H9 (cell line): ENCODE data around the gene KIF16B. TPM values are rescaled to one million over a fixed set of nuclear protein-coding genes. Genes with fewer than 3 reads are reported as not detected.

Experiments
- DNase-seq: peaks from one replicate; pipeline ENCODE4 v3.0.0-alpha.2; 2017
- H2AFZ ChIP-seq: one replicate; pipeline ENCODE4 v1.6.1; 2013; ENCODE audit warnings: mild to moderate bottlenecking, low read length, control low read depth, moderate library complexity
- H2AK5ac ChIP-seq: 2 replicates; pipeline ENCODE4 v1.6.1; 2013; ENCODE audit warnings: low read length, control low read depth, mixed read lengths; ENCODE audit not compliant: insufficient read length
- H2BK120ac ChIP-seq: one replicate; pipeline ENCODE4 v1.6.1; 2013; ENCODE audit warnings: low read depth, mild to moderate bottlenecking, low read length, control low read depth, inconsistent platforms; ENCODE audit not compliant: poor library complexity, severe bottlenecking
- H2BK12ac ChIP-seq: 2 replicates; pipeline ENCODE4 v1.6.1; 2013; ENCODE audit warnings: low read length, control low read depth, mixed read lengths, low read depth; ENCODE audit not compliant: insufficient read length
- H2BK15ac ChIP-seq: 2 replicates; pipeline ENCODE4 v1.6.1; 2013; ENCODE audit warnings: low read depth, low read length, control low read depth
- H2BK20ac ChIP-seq: one replicate; pipeline ENCODE4 v1.6.1; 2013; ENCODE audit warnings: low read depth, mild to moderate bottlenecking, low read length, control low read depth, inconsistent platforms; ENCODE audit not compliant: poor library complexity, severe bottlenecking
- H2BK5ac ChIP-seq: 2 replicates; pipeline ENCODE4 v1.6.1; 2013; ENCODE audit warnings: low read length, control low read depth, mixed read lengths; ENCODE audit not compliant: insufficient read length
- H3K14ac ChIP-seq: 2 replicates; pipeline ENCODE4 v1.6.1; 2013; ENCODE audit warnings: low read length, control low read depth; ENCODE audit not compliant: insufficient read depth
- H3K18ac ChIP-seq: 2 replicates; pipeline ENCODE4 v1.6.1; 2013; ENCODE audit warnings: low read depth, mild to moderate bottlenecking, mixed read lengths, low read length, control low read depth; ENCODE audit not compliant: insufficient read length
- H3K23ac ChIP-seq: 2 replicates; pipeline ENCODE4 v1.6.1; 2013; ENCODE audit warnings: low read length, control low read depth, mixed read lengths, low read depth; ENCODE audit not compliant: insufficient read length
- H3K23me2 ChIP-seq: 2 replicates; pipeline ENCODE4 v1.6.1; 2013; ENCODE audit warnings: low read depth, mild to moderate bottlenecking, mixed read lengths, low read length, control low read depth; ENCODE audit not compliant: insufficient read length, poor library complexity, severe bottlenecking
- H3K27ac ChIP-seq: 2 replicates; pipeline ENCODE4 v1.5.1; 2013; ENCODE audit warnings: low read length, control low read depth, mixed read lengths, low read depth; ENCODE audit not compliant: insufficient read length
- H3K27me3 ChIP-seq: 2 replicates; pipeline ENCODE4 v1.6.1; 2013; ENCODE audit warnings: low read length, control low read depth, inconsistent platforms; ENCODE audit not compliant: insufficient read depth
- H3K4ac ChIP-seq: 2 replicates; pipeline ENCODE4 v1.6.1; 2013; ENCODE audit warnings: low read depth, mild to moderate bottlenecking, control low read depth, inconsistent platforms, low read length, moderate library complexity
- H3K4me1 ChIP-seq: 2 replicates; pipeline ENCODE4 v1.6.1; 2013; ENCODE audit warnings: low read length, control low read depth, inconsistent platforms; ENCODE audit not compliant: insufficient read depth
- H3K4me2 ChIP-seq: 2 replicates; pipeline ENCODE4 v1.6.1; 2013; ENCODE audit warnings: low read length, control low read depth, mixed read lengths; ENCODE audit not compliant: insufficient read length, insufficient read depth
- H3K56ac ChIP-seq: 2 replicates; pipeline ENCODE4 v1.6.1; 2013; ENCODE audit warnings: low read depth, mild to moderate bottlenecking, mixed read lengths, low read length, control low read depth; ENCODE audit not compliant: insufficient read length
- H3K79me1 ChIP-seq: 2 replicates; pipeline ENCODE4 v1.6.1; 2013; ENCODE audit warnings: low read depth, mild to moderate bottlenecking, moderate library complexity, low read length, control low read depth, inconsistent platforms; ENCODE audit not compliant: insufficient read depth, poor library complexity, severe bottlenecking
- H3K79me2 ChIP-seq: 2 replicates; pipeline ENCODE4 v1.6.1; 2013; ENCODE audit warnings: low read length, control low read depth, inconsistent platforms; ENCODE audit not compliant: insufficient read depth
- H3K9ac ChIP-seq: 2 replicates; pipeline ENCODE4 v1.6.1; 2013; ENCODE audit warnings: low read length, control low read depth, mixed read lengths; ENCODE audit not compliant: insufficient read length; ENCODE audit errors: extremely low read depth
- H3K9me3 ChIP-seq: one replicate; pipeline ENCODE4 v1.6.1; 2013; ENCODE audit warnings: low read depth, low read length, inconsistent platforms; ENCODE audit not compliant: control insufficient read depth
- H3T11ph ChIP-seq: one replicate; pipeline ENCODE4 v1.6.1; 2013; ENCODE audit warnings: mild to moderate bottlenecking, low read length, control low read depth, inconsistent platforms
- H4K20me1 ChIP-seq: one replicate; pipeline ENCODE4 v1.6.1; 2013; ENCODE audit not compliant: control insufficient read depth, insufficient read length, insufficient read depth
- H4K5ac ChIP-seq: 2 replicates; pipeline ENCODE4 v1.6.1; 2013; ENCODE audit warnings: low read depth, mild to moderate bottlenecking, mixed read lengths, low read length, control low read depth; ENCODE audit not compliant: insufficient read length
- H4K8ac ChIP-seq: replicated peaks from 2 replicates; pipeline ENCODE4 v1.6.1; 2013; ENCODE audit warnings: low read length, control low read depth, mixed read lengths, low read depth; ENCODE audit not compliant: insufficient read length
- H4K91ac ChIP-seq: 2 replicates; pipeline ENCODE4 v1.6.1; 2013; ENCODE audit warnings: low read depth, mild to moderate bottlenecking, moderate library complexity, mixed read lengths, low read length, control low read depth; ENCODE audit not compliant: insufficient read length
- H3K27ac Mint-ChIP-seq, 3 experiments: 2 replicates in 2 of 3; 3 replicates in 1 of 3; pipeline ENCODE4 v1.8.0; 2020 to 2021; ENCODE audit warnings: mixed read lengths in 3 of 3, mild to moderate bottlenecking in 1 of 3, moderate library complexity in 1 of 3
- H3K27me3 Mint-ChIP-seq: 2 replicates; pipeline ENCODE4 v1.8.0; 2021; ENCODE audit warnings: low read depth, mild to moderate bottlenecking, moderate library complexity, mixed read lengths
- H3K36me3 Mint-ChIP-seq, 3 experiments: 2 replicates in 2 of 3; 3 replicates in 1 of 3; pipeline ENCODE4 v1.8.0; 2020 to 2021; ENCODE audit warnings: low read depth in 3 of 3, mixed read lengths in 3 of 3; ENCODE audit not compliant: insufficient read depth in 1 of 3
- H3K4me1 Mint-ChIP-seq, 2 experiments: 2 replicates each; pipeline ENCODE4 v1.8.0; 2020; ENCODE audit warnings: mixed read lengths in 2 of 2
- H3K4me3 Mint-ChIP-seq, 2 experiments: 2 replicates in 1 of 2; 3 replicates in 1 of 2; pipeline ENCODE4 v1.8.0; 2020 to 2021; ENCODE audit warnings: mild to moderate bottlenecking in 2 of 2, mixed read lengths in 2 of 2, moderate library complexity in 1 of 2
- H3K9me3 Mint-ChIP-seq, 2 experiments: 2 replicates in 1 of 2; 3 replicates in 1 of 2; pipeline ENCODE4 v1.8.0; 2020; ENCODE audit warnings: mild to moderate bottlenecking in 2 of 2, mixed read lengths in 2 of 2, moderate library complexity in 1 of 2
- WGBS: extraction: QIAGEN DNeasy Blood & Tissue Kit; methylation state at CpG from one replicate; pipeline ENCODE4 v1.1.7; 2013; ENCODE audit warnings: missing lambda C conversion rate, low lambda C conversion rate, mixed read lengths; ENCODE audit not compliant: insufficient read length; ENCODE audit errors: extremely low coverage; 5-methylcytosine and 5-hydroxymethylcytosine counted together
- total RNA-seq: library from RNA; stranded (reverse); gene quantifications from 2 replicates; pipeline ENCODE4 v1.2.1, GENCODE V29; 2021
- TF ChIP-seq, protein P1 (sequence below): fragments of 200-600 bp; sonication (generic); conservative IDR thresholded peaks from 3 replicates; pipeline ENCODE4 v1.8.0; 2021; ENCODE audit warnings: antibody characterized with exemption, mild to moderate bottlenecking

KIF16B gene
- total RNA-seq, 1 experiment from 2014 or later = 7.4 TPM

DNA sequence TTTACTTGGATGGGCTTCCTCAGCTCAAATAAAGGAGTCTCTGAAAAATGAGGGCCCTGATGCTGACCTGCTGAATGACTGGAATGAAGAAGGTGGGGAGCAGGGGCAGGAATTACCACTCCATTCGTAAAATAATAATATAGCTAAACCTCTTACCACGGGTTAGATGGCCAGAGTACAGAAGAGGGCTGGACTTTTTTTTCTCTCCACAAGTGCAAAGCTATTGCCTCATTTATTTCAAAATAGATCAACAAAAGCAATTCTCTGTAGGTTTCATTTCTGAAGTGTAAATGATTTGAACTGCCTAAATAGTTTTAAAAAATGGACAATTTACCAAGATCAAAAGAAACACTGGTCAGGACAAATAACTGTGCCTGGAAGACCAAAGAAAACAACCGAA is 256.7 kb downstream of the KIF16B start:
- Histone ChIP-seq H3K27me3 (no peaks in the 10 kb centered on the region), H3K9ac (no peak overlapping the region), H2BK5ac (no peak overlapping the region), H3K4me1 (no peaks in the 10 kb centered on the region), H2BK12ac (no peak overlapping the region), H3K56ac (no peak overlapping the region), H4K8ac (no peak overlapping the region), H3K23me2 (no peaks in the 10 kb centered on the region), H3K4me2 (no peak overlapping the region), H4K91ac (no peak overlapping the region), H3K79me2 (no peaks in the 10 kb centered on the region), H3K14ac (no peak overlapping the region), H4K20me1 (no peaks in the 10 kb centered on the region), H2BK120ac (no peak overlapping the region), H4K5ac (no peak overlapping the region), H2AK5ac (no peak overlapping the region), H3K18ac (no peak overlapping the region), H2BK15ac (no peak overlapping the region), H3K23ac (no peak overlapping the region), H3K9me3 (no peaks in the 10 kb centered on the region), H3K27ac (no peak overlapping the region), H3K4ac (no peak overlapping the region), H2AFZ (no peak overlapping the region), H2BK20ac (no peak overlapping the region), H3K79me1 (no peaks in the 10 kb centered on the region), H3T11ph (no peak overlapping the region)
- Mint-ChIP-seq H3K36me3 (peaks cover 0 to 6% (median 4%) of the 10 kb centered on the region in 3 experiments; a peak in 4 of 7 replicates), H3K27ac (no peak overlapping the region), H3K9me3 (no peaks in the 10 kb centered on the region), H3K4me3 (no peak overlapping the region), H3K27me3 (no peaks in the 10 kb centered on the region), H3K4me1 (peaks cover 8 to 13% of the 10 kb centered on the region in 2 experiments)
- WGBS = no CpG with 5 or more reads among the region's 3 CpGs
- no peak for DNase-seq
- TF ChIP-seq, protein P1, sequence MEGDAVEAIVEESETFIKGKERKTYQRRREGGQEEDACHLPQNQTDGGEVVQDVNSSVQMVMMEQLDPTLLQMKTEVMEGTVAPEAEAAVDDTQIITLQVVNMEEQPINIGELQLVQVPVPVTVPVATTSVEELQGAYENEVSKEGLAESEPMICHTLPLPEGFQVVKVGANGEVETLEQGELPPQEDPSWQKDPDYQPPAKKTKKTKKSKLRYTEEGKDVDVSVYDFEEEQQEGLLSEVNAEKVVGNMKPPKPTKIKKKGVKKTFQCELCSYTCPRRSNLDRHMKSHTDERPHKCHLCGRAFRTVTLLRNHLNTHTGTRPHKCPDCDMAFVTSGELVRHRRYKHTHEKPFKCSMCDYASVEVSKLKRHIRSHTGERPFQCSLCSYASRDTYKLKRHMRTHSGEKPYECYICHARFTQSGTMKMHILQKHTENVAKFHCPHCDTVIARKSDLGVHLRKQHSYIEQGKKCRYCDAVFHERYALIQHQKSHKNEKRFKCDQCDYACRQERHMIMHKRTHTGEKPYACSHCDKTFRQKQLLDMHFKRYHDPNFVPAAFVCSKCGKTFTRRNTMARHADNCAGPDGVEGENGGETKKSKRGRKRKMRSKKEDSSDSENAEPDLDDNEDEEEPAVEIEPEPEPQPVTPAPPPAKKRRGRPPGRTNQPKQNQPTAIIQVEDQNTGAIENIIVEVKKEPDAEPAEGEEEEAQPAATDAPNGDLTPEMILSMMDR = no peak
